NCI-H128 (cell line): ENCODE data around the gene TXN.
"Not testable (repeated sequence)": the region's sequence is repeated elsewhere in the genome, so short reads cannot be mapped to it uniquely, and the experiment has no call there.

ENCODE experiments used
- DNase-seq: peaks from one replicate; lab custom pipeline; 2025; ENCODE audit not compliant: unreplicated experiment; lab: John Stamatoyannopoulos, UW

Gene TXN

DNA sequence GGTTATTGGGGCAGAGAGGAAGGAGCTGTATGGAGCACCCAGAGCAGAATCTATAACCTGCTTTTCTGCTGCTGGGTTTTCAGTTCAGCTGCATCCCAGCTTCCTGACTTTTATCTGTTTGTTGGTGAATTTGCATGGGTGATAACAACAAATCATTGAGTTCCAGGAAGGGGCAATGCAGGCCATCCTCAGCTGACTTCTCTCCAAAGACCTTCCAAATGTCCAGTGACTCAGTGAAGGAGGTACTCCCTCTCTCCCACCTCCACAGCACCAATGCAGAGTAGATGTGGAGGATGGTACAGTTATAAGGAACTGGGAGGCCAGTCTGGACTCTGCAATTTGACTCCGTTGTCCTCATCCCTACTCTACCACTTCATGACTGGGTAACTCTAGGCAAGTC is 1.6 kb upstream of the TXN start:
- no peak for DNase-seq

DNA sequence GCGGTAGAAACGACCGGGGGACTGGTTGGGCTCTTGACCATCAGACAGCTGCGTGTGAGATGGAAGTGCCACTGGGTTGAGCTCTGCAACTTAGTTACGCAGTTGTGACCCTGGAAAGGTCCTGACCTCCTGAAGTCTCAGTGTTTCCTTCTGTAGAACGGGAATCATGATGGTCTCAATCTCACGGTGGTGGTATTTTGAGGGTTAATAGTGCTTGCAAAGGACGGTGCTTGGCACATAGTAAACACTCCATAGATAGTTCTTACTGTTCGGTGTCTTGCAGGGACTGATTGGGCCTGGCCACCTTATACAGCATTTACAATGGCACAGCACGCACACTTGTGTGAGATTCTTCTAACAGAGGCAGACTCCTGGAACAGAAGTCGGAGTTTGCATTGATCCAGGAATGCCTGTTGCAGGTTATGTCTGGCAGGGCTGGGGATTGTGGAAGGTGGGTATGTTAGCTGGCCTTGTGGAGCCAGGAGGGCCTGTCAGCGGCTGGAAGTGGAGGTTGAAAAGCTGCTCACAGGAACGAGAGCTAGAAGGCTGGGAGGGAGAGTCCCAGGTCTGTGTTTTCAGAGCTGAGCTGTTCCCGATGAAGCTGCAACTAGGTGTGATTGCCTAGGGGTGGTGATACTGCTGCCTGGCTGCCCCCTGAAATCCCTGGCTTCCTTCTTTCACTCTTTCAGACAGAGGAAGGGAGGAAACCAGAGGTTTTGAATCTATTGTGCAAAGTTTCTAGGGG is 962 bp upstream of the TXN start:
- DNase-seq, result no peak

DNA sequence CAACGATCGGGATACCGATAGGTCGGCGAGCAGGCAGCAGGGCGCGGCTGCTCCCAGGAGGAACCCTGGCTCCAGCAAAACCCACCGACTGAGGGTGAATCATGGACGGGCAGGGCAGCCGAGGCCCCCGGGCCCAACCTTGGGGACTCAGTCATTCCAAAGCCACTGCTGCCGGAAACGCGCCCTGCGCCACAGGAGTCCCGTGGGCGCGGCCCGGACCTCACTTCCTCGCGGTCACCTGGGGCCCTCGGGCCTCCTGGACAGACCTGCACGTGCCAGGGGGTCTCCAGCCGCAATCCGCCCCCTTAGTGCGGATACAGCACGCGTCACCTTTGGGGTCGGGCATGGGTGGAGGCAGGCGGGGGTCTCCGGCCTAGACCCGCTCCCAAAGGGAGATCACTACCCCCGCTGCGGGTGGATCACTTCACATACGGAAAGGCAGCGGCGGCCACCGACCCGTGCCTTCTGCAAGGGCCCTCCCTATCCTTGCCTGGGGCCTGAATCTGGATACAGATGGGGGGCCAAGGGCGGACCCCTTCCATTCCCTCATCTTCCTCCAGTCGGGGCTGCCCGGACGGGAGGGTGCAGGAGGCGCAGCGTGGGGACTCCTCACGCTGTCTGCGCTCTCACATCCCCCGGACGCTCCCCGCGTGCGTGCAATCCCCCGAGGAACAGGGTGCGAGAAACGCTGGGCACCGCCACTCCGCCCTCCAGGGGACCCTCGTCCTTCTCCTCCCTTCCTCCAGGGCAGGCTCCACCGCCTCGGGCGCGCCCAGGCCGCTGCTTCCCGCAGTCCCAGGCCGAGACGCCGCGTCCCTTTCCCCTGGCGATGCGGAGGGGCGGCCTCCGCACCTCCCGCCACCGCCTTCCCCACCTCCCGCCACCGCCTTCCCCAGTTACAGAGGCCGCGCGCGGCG is 586 bp downstream of the TXN start:
- DNase-seq, result no peak

DNA sequence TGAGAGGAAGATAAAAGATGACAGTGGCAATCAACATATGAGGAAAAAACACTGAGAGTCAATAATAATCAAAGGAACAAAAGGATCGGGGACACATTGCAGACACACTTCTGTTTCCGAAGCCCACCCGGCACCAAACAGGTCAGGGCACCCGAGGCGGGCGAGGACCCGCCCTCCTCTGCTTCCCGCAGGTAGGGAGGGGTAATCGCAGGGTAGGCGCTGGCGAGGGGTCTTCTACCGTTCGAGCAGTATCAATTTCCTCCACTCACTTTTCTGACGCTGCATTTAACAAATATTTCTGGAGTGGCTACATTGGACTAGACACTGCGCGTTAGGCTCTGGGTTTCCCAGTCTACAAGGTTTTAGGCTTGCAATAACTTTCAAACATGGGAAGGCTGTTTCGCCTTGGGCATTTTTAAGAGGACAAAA is 1.3 kb downstream of the TXN start:
- DNase-seq, result no peak

DNA sequence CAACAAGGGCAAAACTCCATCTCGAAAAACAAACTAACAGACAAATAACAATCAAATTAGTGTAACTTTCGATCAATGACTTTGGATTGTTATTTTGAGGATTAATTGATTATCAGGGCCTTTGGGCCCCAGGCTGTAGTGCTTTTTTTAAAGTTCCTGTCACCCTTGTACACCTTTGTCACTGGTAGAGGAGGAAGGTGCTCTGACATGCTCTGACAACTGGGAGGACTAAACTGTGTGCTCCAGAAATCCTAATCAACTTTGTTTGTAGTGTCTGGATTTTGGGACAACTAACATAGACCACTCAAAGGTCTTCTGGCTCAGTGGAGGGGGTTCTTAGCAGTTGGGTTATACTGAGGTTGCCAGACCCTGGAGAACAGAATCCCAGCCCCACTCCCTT is 1.8 kb downstream of the TXN start:
- no peak for DNase-seq

DNA sequence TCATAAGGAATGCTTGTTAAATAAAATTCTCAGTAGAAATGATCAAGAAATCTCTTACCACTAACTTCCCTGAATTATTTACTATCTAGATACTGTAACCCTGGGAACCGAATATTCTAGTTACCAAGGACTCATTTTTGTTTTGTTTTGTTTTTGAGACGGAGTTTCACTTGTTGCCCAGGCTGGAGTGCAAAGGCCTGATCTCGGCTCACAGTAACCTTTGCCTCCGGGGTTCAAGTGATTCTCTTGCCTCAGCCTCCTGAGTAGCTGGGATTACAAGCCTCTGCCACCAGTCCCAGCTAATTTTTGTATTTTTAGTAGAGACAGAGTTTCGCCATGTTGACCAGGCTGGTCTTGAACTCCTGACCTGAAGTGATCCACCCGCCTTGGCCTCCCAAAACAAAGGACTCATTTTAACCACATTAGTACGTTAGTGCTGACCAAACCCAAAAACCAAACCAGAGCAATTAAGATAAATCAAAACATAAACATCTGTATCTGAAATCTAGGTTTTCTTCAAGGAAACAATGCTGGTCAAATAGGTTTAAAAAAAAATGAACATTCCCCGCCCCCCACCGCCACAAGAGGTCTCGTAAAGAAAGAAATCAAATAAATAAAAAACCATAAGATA is 3.7 kb downstream of the TXN start:
- DNase-seq, result no peak

DNA sequence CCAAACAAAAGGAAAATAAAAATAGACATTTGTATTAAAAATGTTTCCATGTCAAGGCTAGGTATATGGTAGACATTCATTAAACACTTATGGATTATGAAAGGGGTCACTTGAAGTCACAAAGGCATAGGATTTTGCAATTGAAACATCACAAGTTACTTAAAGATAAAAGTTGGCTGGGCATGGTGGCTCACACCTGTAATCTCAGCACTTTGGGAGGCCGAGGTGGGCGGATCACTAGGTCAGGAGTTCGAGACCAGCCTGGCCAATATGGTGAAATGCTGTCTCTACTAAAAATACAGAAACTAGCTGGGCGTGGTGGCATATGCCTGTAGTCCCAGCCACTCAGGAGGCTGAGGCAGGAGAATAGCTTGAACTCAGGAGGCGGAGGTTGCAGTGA is 4.5 kb downstream of the TXN start:
- DNase-seq, result not testable (repeated sequence)

DNA sequence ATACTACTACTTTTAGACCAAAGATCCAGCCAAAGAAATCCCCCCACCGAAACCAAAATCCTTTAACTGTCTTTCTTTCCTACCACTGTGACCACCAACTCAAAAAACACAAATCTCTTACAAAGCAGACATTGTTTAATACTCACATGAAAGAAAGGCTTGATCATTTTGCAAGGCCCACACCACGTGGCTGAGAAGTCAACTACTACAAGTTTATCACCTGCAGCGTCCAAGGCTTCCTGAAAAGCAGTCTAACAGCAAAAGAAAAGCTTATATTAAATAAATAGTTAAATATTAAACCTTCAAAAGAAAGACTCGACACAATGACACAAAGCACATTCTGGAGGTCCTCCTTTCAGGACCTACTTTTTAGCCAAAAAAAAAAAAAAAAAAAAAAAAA is 5.1 kb downstream of the TXN start:
- DNase-seq, result no peak

DNA sequence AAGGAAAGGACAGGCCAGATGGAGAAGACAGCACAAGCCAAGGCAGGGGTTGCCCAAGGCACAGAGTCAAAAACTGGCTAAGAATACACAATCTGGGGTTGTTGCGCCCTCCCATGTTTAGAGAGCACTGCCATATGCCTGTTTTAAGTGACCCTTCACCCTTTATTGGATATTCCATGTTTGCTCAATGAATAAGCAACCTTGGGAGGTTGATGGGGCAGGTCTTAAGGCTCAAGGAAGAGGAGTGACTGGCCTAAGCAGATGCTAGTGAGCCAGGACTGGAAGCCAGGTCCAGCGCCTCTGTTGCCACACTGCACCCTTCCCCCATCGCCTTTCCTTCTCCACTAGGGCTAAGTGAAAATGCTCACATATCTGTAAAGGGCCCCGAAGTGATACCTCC is 6.7 kb downstream of the TXN start:
- no peak for DNase-seq

DNA sequence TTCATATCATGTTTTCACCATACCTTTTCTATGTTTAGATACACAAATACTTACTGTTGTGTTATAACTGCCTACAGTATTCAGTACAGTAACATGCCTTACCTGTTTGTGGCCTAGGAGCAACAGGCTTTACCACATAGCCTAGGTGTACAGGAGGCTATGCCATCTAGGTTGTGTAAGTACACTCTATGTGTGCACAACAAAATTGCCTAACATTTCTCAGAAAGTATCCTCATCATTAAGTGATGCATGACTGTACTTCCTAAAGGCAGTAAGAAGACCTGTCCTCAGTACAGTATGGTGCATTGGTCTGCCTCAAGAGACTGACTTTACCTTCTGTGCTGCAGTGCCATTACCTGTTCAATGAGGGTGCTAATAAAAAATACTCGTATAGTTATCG is 7.9 kb downstream of the TXN start:
- no peak for DNase-seq

DNA sequence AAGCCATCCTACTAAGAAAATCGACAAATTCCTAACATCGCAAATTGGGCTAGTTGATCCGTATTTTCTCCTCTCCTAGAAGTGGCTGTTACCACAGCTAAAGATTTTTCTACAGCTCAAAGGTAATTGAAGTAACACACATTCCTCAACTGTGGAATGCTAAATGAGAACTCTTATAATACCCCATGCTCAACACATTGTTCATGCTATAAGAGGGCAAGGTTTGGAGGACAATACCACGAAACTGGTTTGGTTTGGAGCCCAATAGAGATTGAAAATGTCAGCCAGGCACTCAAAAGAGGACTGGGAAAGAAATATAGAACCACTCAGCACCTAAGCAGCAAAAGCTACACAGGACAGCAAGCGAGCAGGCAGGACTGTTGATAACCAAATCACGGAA is 10.1 kb downstream of the TXN start:
- no peak for DNase-seq

DNA sequence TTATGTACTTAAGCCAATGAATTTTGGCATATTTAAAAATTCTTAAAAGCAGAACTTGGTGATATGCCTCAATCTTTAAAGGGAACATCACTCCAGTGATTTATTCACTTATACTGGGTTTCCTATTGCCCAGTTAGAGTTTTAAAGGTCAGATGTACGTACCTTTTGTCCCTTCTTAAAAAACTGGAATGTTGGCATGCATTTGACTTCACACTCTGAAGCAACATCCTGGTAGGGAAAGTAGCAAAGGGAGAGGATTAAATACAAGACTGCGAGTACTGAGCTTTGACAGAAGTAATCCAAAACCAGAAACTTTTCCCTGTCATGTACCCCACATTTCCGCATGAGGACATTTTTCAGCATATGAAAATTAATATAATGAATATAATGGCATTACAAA is 11.7 kb downstream of the TXN start:
- no peak for DNase-seq

DNA sequence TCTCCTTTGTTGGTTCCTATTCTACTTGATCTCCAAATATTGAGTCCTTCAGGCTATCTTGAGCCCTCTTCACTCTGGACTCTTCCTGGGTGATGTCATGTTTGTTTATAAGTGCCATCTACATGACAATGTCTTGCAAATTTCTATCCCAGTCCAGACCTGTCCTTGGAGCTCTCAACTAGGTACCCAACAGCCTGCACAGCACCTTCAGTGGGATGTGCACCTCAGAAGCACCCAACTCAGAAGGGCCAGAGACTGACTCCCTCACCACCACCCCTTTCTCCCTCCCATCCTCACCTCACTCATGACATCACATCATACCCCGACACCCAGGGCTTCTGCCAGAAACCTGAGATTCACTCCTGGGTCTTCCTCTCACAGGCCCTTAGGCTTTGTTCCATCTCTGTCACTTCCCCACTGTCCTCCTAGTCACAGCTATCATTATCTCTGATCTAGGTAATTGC is 14.4 kb downstream of the TXN start:
- DNase-seq, result no peak

DNA sequence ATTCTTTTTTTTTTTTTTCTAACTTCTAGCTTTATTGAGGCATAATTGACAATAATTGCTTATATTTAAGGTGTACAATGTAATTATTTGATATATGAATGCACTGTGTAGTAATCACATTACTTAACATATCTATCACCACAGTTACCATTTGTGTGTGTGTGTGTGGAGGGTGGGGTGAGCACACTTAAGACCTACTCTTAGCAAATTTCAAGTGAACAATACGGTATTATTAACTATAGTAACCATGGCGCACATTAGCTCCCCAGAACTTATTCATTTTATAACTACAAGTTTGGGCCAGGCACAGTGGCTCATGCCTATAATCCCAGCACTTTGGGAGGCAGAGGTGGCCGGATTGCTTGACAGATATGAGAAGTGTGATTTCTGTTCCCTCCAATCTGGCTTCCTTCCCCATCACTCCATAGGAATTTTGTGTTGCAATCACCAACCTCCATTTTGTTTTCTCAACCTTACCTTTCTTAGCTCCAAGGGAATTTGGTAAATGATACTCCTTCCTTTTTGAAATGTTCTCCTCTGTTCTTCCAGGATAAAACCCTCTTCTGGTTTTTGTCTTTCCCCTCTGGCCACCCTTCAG is 14.9 kb downstream of the TXN start:
- no peak for DNase-seq

DNA sequence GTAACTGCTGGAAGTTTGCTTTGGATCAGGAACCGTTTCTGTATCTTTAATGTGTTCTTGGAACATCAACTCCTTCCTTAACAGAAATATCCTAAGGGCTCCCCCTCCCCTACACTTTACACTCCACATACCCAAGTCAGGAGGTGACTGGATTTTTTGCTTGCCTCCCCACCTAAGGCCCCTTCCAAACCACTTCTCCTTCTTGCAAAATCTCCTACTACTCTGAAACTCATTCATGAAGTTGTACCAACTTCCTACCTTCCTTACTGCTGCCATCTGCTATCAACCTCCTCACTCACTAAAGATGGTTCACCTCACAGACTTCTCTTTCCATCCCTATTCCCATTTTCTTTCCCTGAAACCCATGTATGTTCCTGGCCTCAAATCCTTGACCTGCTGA is 16.1 kb downstream of the TXN start:
- DNase-seq, result no peak

DNA sequence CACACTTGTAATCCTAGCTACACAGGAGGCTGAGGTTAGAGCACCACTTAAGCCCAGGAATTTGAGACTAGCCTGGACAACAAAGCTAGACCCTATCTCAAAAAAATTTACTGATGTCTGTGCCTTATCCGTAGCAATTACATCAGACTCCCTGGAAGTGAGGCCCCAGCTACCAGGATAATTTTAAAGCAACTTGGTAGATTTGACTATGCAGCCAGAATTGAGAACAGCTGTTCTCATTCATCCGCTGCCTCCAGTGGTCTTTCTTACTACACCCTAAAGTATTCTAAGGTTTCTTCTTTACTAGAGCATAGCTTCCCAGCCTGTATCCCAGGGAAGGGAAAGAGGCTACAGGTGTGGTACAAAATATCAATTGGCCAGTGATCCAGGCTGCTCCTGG is 28.0 kb downstream of the TXN start:
- no peak for DNase-seq

DNA sequence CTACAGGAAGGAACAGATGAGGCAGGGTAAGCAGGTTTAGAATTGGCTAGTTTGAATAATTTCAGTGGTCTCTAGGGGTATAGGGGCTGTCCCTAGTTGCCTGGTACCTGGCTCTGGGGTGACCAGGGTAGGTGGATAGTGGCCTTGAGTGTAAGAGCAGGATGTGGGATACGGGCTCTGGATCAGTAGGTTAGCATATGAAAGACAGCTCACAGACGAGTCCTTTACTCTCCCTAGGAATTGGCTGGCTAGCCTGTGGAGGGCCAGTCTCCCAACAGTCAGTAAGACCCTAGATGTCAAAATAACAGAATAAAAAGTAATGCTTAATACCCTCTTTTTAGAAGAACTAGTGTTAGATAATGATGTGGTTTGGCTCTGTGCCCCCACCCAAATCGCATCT is 31.7 kb downstream of the TXN start:
- no peak for DNase-seq

DNA sequence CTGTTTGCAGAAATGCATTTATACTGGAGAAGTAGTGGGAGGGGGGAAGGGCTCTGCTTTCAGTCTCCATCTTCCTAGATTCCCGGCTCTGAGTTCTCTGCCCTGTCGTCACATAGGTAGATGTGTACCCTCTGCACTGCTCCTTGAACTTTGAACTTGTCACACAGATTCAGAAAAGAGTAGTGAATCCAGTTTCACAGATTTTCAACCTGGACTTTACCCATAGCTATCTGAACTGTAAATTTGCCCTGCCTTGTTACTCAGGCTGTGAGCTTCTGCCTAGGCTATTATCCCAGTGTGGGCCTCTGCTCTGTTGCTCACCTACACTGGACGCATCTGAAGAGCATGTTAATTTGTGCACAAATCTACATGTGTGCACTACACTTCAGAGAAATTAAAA is 35.5 kb downstream of the TXN start:
- no peak for DNase-seq

DNA sequence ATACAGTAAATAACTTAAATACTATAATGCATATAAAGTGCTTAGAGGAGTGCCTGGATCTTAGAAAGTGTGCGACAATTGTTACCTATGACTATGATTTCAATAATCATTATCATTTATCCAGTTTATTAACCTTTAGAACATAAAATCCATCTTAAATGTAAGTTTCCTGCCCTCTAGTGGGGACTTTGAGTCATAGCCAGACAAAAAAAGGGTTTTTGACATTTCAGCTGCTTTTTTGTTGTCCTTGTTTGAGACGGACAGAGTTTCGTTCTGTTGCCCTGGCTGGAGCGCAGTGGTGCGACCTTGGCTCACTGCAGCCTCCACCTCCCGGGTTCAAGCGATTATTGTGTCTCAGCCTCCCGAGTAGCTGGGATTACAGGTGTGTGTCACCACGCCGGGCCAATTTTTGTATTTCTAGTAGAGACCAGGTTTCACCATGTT is 38.6 kb downstream of the TXN start:
- no peak for DNase-seq

DNA sequence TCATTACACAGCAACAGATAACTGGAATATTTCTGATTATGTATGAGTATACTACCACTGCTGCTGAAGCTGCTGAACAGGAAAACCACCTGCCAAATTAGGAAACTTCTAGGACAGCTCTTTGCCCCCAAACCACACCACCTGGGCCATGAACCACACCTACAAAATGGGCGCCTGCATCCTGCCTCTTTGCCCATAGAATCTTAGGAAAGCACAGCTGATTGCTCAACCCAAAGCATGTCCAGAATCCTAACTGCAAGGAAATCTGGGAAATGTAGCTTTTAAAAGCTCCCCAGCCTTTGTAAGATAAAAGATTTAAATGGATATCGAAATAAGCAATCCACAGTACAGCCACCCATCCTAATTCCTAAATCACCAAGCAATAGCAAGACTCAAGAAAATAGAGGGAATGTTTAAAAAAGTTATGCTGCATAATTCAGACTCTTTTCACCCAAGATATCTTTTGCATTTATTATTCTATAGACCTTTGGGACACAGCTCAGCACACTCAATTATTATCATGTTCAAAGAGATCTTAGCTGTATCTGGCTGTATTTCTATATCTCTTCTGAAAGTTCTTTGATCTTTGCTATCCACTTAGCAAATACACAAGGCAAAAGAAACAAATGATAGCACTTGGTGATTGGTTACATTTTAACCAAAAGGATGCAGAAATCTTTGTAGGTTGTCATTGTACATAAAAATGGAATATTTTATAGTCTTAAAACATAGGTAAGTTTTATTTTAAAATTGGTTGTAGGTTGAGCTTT is 41.5 kb downstream of the TXN start:
- DNase-seq, result no peak

DNA sequence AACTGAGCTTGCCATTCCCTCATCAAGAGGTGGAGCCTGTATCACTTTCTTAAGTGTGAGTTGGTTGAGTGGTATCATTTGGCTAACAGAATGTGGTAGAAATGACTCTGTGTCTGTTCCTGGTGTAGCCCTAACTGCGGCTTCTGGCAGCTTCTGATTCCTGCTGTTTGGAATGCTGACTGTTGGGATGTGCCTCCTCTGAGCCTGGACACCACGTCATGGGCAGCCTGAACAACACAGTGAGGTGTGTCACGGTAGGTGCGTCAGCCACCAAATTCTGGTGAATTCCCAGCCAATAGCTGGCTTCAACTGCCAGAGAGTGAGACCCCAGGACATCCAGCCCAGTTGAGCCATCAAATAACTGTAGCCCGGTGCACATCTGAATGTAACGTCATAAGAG is 42.2 kb downstream of the TXN start:
- no peak for DNase-seq
